Inflammatory macrophage (primary cell): ENCODE data around the gene CDK14.

ENCODE experiments used
- DNase-seq, 2 donors: peaks; one replicate each; pipeline ENCODE4 v3.0.0-alpha.2; 2020 to 2022

The CDK14 gene

GRCh38 chr7:91029688-91030087 is 433.6 kb downstream of the CDK14 start:
- DNase-seq = no peak

- DNase-seq = no peak
Observed at GRCh38 chr7:91030680-91031380, 434.7 kb downstream of the CDK14 start.

- DNase-seq = no peak
Observed at GRCh38 chr7:91031757-91032156, 435.6 kb downstream of the CDK14 start.

GRCh38 chr7:91033574-91033973 is 437.5 kb downstream of the CDK14 start:
- no peak for DNase-seq

- DNase-seq = peak; percentile 45 to 54
Observed at GRCh38 chr7:91034459-91035368, 438.6 kb downstream of the CDK14 start.

- no peak for DNase-seq
Observed at GRCh38 chr7:91039033-91039432, 442.9 kb downstream of the CDK14 start.

- DNase-seq = no peak
Observed at GRCh38 chr7:91041141-91041540, 445.0 kb downstream of the CDK14 start.

GRCh38 chr7:91041901-91042484 is 445.9 kb downstream of the CDK14 start:
- DNase-seq = no peak

GRCh38 chr7:91043186-91043585 is 447.1 kb downstream of the CDK14 start:
- DNase-seq = no peak

- DNase-seq = no peak
Observed at GRCh38 chr7:91043924-91044645, 448.0 kb downstream of the CDK14 start.

- DNase-seq = no peak
Observed at GRCh38 chr7:91045606-91046005, 449.5 kb downstream of the CDK14 start.

- no peak for DNase-seq
Observed at GRCh38 chr7:91046322-91047089, 450.4 kb downstream of the CDK14 start.

- DNase-seq = no peak
Observed at GRCh38 chr7:91047636-91048035, 451.5 kb downstream of the CDK14 start.

- DNase-seq = peak; percentile 31 to 35
Observed at GRCh38 chr7:91050677-91051076, 454.6 kb downstream of the CDK14 start.

GRCh38 chr7:91051966-91052365 is 455.8 kb downstream of the CDK14 start:
- no peak for DNase-seq

- DNase-seq = no peak
Observed at GRCh38 chr7:91054374-91054773, 458.3 kb downstream of the CDK14 start.

- DNase-seq = no peak
Observed at GRCh38 chr7:91055219-91055618, 459.1 kb downstream of the CDK14 start.

GRCh38 chr7:91062713-91063112 is 466.6 kb downstream of the CDK14 start:
- no peak for DNase-seq

GRCh38 chr7:91064052-91064451 is 467.9 kb downstream of the CDK14 start:
- no peak for DNase-seq

GRCh38 chr7:91064938-91065337 is 468.8 kb downstream of the CDK14 start:
- no peak for DNase-seq

- DNase-seq = no peak
Observed at GRCh38 chr7:91066627-91067026, 470.5 kb downstream of the CDK14 start.

- DNase-seq = no peak
Observed at GRCh38 chr7:91067242-91067641, 471.1 kb downstream of the CDK14 start.
